CD4-positive, alpha-beta T cell treated with Interleukin-15 for 1 hour (primary cell): Measurements from ENCODE around the gene VWA5A.
A peak's percentile ranks its signal among the peaks of the same experiment; 100 is the strongest.

Experiments
- DNase-seq: peaks from one replicate; pipeline ENCODE4 v3.0.0-alpha.2; 2020

VWA5A gene, protein sequence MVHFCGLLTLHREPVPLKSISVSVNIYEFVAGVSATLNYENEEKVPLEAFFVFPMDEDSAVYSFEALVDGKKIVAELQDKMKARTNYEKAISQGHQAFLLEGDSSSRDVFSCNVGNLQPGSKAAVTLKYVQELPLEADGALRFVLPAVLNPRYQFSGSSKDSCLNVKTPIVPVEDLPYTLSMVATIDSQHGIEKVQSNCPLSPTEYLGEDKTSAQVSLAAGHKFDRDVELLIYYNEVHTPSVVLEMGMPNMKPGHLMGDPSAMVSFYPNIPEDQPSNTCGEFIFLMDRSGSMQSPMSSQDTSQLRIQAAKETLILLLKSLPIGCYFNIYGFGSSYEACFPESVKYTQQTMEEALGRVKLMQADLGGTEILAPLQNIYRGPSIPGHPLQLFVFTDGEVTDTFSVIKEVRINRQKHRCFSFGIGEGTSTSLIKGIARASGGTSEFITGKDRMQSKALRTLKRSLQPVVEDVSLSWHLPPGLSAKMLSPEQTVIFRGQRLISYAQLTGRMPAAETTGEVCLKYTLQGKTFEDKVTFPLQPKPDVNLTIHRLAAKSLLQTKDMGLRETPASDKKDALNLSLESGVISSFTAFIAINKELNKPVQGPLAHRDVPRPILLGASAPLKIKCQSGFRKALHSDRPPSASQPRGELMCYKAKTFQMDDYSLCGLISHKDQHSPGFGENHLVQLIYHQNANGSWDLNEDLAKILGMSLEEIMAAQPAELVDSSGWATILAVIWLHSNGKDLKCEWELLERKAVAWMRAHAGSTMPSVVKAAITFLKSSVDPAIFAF

DNA sequence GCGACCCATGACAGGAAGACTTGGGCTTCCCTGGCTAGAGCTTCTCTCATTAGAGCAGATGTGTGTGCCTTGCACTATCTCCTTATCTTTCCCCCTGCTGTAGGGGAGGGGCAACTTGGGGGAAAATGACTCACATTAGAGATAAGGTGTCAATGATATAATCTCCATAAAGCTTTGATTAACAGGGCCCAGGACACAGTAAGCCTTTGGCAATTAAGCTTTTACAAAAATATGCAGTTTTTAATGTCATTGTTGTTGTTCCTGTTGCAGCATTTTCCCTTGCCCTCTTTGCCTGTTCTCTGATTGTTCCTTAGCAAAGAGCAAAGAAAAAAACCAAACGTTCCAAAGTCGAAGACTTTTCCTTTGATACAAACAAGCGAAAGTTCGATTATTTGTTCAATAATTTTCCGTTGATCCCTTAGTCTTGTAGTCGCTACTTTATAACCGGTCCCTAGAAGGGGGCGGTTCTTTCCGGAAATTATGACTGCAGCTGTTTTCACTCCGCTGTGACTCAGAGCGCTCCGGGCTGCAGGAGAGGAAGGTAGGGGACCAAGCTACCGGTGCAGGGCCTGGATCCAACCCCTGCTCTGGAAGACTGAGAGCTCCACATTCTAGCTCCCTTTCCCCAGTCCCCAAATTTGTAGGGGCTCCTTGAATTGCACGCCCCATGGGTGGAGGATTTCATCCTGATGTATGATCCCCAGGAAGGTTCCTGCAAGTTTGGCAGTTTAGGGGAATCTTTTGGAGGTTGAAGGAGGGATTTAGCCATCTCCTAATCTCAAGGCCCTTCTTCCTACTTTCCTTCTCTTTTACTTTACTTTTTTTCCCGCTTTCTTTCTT, at the start of gene VWA5A:
Gene VWA5A, plus strand, starts transcription at position 509 of the 840 bp plus-strand sequence. CDS start 2,062 bp downstream, outside the sequence.
- DNase-seq = peak; percentile 66

DNA sequence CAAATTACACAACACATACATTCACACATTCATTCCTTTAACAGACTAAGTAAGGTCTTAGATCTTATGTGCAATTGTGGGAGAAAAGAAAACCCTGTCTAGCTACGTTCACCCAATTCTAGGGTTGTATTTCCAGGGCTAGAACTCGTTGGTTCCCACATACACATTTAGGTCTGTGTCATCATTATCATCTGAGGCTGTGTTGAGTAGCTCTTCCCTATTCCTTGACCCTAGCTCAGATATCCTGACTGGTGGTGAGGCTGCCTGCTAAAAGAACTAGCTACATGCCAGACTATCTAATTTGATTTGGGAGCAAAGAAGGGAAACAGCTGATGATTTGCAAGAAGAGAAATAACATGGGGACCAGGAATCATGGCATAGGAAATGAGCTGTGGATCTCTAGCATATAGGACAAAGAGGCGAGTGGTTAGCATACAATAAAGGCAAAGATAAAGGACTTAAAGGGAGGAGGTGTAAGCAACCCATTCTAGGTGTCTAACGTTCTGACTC, 46.6 kb upstream of the VWA5A start:
- no peak for DNase-seq

- peak; percentile 62 for DNase-seq
Observed at GRCh38 chr11:124069429-124070401, 45.5 kb upstream of the VWA5A start.

- DNase-seq = peak; percentile 58
Observed at GRCh38 chr11:124070915-124071622, 44.2 kb upstream of the VWA5A start.

- DNase-seq = no peak
Observed at GRCh38 chr11:124071623-124071948, 43.7 kb upstream of the VWA5A start.

GRCh38 chr11:124072147-124072546, 43.1 kb upstream of the VWA5A start:
- DNase-seq = no peak

GRCh38 chr11:124074554-124074953, 40.7 kb upstream of the VWA5A start:
- no peak for DNase-seq

DNA sequence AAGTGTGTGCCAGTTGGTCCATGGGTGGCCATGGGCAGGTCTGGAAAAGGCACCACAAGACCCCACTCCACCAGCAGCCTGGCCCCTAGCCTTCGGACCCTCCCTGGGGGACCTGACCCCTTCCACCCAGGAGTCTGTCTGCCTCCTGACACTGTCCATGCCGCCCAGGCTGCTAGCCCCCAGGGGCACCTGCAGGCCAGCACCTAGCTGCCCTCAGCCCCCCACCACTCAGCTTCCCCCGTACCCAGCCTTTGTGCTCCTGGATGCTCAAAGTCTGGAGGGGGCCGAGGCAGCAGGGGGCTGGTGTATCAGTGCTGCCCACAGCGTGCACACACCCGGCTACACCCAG, 39.8 kb upstream of the VWA5A start:
- DNase-seq = no peak

GRCh38 chr11:124075841-124076651, 39.2 kb upstream of the VWA5A start:
- DNase-seq = no peak

DNA sequence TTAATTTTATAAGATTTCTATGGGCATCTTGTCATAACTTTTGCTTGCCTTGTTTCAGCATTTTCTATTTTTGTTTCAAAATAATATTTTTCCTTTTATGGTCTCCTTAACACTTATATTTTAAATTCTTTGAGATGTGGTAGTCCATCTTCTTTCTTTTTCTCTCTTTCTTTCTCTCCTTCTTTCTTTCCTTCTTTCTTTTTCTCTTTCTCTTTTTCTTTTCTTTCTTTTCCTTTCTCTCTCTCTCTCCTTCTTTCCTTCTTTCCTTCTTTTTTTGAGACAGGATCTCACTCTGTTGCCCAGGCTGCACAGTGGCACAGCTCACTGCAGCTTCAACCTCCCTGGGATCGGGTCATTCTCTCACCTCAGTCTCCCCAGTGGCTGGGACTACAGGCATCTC, 38.0 kb upstream of the VWA5A start:
- no peak for DNase-seq

- DNase-seq = no peak
Observed at GRCh38 chr11:124078591-124078990, 36.7 kb upstream of the VWA5A start.

DNA sequence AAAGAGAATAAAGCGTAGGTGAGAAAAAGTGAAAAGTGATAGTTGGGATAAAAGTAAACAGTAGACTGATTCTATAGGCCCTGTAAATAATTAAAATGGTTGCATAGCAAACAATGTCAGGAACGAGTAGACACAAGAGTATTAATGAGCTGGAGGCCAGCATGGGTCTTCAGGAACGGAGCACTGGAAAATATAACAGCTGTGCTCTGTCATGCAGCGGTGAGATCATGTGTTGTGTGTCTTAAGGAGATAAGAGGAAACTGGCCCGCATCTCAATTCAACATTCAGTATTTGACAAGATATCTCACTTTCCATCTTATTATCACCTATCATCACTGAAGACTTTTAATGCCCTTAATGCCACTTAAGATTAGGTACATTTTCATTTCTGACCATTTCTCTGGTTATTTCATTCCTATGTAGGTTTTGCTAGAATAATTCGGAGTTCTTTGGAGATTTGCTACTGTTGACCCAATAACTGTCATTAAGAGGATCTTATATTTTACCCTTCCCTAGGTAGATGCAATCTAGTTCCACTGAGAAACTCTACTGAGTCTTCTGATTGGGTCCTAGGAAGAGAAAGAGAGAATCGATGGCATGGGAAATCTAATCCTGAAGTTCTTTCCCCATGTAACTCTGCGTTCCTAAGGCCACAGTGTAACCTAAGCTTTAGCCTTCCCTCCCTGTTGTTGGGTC, 35.5 kb upstream of the VWA5A start:
- DNase-seq = no peak

DNA sequence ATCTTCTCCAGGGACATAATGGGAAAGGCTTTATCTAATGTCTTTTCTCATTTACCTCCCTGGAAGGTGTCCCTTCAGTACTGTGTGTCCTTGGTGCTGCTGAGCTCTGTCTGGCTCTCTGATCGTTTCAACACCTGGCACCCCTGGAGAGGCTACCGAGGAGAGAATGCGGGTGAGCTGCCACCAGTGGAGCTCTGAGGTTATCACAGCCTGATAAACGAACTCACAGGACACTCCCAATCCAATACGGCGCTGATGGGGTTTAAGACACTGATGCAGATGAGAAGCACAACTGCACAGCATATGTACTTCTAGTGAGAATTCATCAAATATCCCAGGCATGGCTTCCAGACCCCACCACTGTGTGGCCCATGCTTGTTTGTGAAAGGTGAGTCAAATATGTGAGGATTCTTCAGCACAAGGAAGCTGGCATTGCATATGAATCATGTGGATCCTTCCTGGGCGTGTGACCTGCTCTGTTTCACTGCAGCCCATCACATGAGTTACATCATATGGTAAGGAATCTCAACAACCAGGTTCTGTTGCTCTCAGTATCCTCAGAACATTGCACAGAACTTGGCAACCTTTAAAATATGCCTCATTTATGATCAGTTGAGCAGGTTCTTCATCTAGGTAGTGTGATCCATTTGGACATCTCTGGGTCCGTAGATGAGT, 34.8 kb upstream of the VWA5A start:
- DNase-seq = no peak

DNA sequence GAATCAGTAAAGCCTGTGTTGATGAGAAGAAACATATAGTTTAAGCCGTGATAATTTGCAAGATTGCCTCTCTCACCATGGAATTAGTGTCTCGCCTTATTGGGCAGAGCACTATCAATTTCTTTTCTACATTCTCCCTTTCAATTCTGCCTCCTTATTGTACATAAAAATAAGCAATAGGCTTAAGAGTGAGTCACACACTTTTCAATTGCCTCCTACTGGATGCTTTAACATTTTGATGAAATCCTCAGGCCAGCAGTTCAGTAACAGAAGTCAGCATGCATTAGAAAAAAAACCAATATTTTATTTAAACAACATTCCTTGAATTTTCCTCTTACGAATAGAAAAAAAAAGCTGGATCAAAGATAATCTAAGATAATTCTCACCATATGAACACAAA, 33.8 kb upstream of the VWA5A start:
- DNase-seq = no peak

- no peak for DNase-seq
Observed at GRCh38 chr11:124082371-124082770, 32.9 kb upstream of the VWA5A start.

- DNase-seq = no peak
Observed at GRCh38 chr11:124085583-124085982, 29.7 kb upstream of the VWA5A start.

DNA sequence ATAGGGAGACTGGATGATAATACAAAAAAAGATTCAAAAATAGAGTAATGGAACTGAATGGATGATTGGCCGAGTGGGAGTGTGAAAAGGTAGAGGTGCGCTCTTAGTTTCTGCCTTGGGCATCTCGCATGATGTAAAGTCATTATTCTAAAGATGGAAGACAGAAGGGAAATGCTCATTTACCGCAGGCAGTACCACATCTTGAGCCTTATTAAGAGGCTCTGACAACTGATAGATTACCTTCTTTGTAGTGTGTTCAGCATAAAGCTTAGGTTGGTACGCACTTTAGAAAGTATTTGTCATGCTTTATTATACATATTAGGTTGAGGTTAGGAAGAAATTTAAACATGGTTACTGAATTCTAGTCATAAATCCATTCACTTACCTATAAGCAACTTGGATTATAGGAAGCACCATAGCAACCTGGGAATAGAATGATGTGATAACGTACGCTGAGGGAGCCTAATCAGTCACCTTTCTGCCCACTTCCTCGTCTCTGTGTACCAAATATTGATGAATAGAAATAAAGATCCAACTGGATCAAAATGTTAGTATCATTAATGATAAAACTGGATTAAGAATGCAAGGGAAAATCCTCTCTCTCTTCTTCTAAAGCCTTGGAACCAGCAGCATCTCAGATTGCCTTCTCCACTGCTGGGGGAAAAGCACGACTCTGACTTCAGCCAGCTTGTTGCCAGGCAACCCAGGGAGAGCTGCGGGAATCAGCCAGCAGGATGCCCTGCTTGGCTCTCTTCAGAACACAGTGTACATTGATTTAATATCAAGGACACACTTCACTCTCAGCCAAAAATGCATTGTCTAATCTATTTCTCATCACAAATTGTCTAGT, 29.0 kb upstream of the VWA5A start:
- DNase-seq = no peak

DNA sequence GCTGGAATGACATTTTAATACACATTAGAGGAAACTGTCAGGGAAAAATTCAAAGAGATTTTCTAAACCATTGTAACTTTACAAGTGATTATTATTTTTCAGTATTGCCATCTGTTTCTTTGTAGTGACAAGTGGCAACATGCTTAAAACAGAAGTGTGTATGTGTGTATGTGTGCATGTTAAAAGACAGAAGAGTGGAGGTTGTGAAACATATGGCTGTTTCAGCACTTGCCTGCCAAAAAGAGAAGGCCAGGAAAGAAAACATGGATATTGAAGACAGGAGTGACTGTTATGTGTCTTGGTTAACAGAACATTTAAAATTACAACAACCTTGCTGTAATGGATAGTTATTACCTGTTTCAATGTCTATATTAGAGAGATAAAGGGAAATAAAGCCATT, 24.3 kb upstream of the VWA5A start:
- DNase-seq = no peak
